OCI-LY7 (cell line): ENCODE data around the gene CBFA2T3.

Source experiments
- CTCF ChIP-seq: fragments of 200-600 bp; sonication (generic); conservative IDR thresholded peaks from 2 replicates; pipeline ENCODE4 v1.5.1; 2014; ENCODE audit warnings: mild to moderate bottlenecking, antibody characterized with exemption, low read length, moderate library complexity, mixed read lengths
- EZH2phosphoT487 ChIP-seq: fragments of 200-600 bp; sonication (generic); IDR thresholded peaks from 2 replicates; pipeline ENCODE4 v1.6.1; 2018; ENCODE audit warnings: low read depth, borderline replicate concordance, mild to moderate bottlenecking, mixed run types, antibody characterized with exemption, low read length, moderate library complexity, mixed read lengths

DNA sequence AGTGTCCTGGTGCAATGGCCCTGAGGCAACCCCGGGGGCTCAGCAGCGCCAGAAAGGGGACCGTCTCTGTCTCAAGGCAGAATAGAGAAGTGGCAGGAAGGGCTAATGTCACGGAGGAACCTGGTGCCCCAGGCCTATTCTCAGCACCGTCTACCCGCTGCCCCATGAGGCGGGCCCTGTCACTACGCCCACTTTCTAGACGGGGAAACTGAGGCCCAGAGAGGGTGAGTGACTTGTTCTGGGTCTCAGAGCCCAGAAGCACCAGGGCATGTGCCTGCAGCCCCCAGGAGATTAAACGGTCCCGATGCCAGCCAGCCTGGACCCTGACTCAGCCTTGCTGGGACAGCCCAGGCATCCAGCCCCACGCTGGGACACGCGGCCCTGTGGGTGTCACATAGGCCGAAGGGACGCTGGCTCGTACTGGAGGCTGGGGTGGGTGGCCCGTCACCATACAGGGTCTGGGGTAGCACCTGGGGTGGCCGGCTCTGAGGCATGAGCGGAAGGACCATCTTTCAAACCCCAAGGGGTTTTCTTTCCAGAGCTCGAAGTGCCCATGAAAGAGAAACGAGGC is 70.4 kb downstream of the CBFA2T3 start:
- peak; percentile 24; the same call in 1 of the 2 replicates for TF ChIP-seq CTCF
- no peak for TF ChIP-seq EZH2phosphoT487
